Amniotic stem cell (primary cell): ENCODE results near the gene TM7SF2.

Experiments used
- DNase-seq: peaks from one replicate; lab custom pipeline; 2025; lab: John Stamatoyannopoulos, UW

Gene TM7SF2

DNA sequence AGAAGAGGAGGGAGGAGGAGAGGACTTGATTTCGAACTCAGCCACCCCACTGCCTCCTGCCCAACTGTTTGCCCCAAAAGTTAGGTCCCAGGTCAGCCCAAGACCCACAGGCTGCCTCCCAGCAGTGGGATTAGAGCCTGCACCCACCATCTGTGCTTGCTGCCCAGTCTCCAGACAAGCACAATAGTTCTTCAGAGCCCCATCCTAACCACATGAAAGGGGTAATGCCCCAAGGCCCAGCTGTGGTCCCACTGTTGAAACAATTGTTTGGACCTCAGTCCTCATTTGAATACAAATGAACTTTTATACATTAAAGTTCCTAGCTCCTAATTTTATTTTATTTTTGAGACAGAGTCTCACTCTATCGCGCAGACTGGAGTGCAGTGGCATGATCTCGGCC is 21.0 kb upstream of the TM7SF2 start:
- no peak for DNase-seq

DNA sequence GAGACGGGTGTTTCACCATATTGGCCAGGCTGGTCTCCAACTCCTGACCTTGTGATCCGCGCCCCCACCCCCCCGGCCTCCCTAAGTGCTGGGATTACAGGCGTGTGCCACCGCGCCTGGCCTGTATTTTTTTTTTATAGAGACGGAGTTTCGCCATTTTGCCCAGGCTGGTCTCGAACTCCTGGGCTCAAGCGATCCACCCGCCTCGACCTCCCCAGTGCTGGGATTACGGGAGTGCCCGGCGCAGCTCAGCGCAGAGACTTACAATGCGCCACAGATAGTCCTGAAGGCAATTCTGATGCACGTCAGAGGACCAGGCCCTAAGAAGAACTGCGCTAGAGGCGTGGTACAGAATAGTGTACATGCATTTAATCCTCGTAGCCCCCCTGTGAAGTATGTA is 16.2 kb upstream of the TM7SF2 start:
- no peak for DNase-seq

- DNase-seq: peak; percentile 77
Observed at GRCh38 chr11:65095974-65096806, 15.5 kb upstream of the TM7SF2 start, which contains the start of gene VPS51. TSS of gene VPS51 (plus strand) at chr11:65096214. CDS start at chr11:65096251, 37 bp downstream.

GRCh38 chr11:65096926-65097325 is 14.7 kb upstream of the TM7SF2 start:
- no peak for DNase-seq

DNA sequence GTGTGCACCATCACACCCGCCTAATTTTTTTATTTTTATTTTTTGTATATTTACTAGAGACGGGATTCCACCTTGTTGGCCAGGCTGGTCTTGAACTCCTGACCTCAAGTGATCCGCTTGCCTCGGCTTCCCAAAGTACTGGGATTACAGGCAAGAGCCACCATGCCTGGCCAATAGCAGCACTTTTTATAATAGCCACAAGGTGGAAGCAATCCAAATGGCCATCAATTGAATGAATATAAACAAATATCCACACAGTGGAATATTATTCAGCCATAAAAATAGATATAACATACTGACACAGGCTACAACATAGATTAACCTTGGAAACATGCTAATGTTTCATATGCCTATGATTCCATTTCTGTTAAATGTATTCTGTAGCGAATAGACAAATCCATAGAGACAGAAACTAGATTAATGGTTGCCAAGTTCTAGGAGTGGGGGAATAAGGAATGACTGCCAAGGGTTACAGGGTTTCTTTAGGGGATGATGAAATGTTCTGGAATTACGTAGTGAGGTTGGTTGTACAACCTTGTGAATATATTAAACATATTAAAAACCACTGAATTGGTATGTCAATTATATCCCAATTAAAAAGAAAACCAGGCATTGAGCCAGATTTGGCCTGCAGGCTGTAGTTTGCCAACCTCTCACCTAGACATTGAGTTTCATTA is 10.9 kb upstream of the TM7SF2 start:
- no peak for DNase-seq

- DNase-seq: no peak
Observed at GRCh38 chr11:65102142-65103095, 9.3 kb upstream of the TM7SF2 start.

GRCh38 chr11:65103476-65103875 is 8.2 kb upstream of the TM7SF2 start:
- no peak for DNase-seq

DNA sequence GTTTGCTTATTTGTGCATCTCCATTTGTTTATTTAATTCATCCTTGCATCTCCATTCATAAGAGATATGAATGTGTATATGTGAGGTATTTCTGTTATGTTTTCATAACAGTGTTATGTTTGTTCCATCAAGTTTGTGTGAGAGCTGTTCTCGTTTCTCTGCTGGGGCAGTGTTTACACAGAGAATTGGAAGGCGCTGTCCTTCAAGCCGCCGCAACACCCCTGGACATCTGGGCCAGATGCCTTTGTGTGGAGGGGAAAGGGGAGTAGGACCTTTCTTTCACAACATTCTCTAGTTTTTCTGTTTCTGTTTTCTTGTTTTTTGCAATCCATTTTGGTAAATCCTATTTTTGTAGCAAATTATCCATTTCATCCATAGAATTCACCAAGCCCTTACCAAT is 7.0 kb upstream of the TM7SF2 start:
- no peak for DNase-seq

DNA sequence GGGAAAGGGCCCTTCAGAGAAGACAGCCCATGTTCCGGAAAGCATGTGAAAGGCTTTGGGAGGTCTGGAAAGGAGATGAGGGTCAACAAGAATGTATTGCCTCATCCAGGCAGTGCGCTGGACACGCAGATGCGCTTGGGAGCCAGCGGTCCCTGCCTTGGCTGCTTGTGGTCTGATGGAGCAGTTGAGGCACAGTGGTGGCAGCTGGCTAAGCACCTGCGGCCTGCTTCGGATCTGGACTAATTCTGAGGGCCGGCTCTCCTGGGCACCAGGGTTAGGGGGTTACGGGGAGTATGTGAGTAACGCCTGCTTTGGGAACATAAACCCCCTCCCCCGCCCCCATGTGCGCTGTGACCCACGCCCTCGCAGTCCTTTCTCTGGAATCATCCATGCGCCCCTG is 4.6 kb upstream of the TM7SF2 start:
- no peak for DNase-seq

DNA sequence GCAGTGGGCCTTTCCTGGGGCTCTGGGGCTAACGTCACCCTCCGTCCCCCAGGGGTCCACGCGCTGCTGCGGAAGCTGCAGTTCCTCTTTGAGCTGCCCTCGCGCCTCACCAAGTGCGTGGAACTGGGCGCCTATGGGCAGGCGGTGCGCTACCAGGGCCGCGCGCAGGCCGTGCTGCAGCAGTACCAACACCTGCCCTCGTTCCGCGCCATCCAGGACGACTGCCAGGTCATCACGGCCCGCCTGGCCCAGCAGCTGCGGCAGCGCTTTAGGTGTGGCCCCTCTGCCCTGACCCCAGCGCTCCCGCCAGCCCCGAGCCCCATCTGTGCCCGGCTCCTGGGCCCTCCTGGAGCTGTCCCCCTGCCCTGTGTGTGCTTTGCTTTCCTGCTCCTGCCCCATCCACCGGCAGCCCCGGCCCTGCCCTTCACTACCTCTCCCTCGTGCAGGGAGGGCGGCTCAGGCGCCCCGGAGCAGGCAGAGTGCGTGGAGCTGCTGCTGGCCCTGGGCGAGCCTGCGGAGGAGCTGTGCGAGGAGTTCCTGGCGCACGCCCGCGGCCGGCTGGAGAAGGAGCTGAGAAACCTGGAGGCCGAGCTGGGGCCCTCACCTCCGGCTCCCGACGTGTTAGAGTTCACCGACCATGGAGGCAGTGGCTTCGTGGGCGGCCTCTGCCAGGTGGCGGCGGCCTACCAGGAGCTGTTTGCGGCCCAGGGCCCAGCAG is 3.8 kb upstream of the TM7SF2 start:
- DNase-seq: no peak

DNA sequence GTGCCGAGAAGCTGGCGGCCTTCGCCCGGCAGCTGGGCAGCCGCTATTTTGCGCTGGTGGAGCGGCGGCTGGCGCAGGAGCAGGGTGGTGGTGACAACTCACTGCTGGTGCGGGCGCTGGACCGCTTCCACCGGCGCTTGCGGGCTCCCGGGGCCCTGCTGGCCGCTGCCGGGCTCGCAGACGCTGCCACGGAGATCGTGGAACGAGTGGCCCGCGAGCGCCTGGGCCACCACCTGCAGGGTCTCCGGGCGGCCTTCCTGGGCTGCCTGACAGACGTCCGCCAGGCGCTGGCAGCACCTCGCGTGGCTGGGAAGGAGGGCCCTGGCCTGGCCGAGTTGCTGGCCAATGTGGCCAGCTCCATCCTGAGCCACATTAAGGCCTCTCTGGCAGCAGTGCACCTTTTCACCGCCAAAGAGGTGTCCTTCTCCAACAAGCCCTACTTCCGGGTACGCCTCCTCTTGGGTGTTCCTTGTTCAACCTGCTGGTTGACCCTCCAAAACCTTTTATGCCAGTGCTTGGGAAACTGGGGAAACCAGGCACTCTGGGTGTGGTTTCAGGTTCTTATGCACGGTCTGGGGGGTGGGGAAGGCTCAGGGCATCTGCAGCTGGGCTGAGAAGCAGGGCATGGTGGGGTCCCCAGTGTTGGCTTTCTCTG is 3.1 kb upstream of the TM7SF2 start:
- DNase-seq: no peak

DNA sequence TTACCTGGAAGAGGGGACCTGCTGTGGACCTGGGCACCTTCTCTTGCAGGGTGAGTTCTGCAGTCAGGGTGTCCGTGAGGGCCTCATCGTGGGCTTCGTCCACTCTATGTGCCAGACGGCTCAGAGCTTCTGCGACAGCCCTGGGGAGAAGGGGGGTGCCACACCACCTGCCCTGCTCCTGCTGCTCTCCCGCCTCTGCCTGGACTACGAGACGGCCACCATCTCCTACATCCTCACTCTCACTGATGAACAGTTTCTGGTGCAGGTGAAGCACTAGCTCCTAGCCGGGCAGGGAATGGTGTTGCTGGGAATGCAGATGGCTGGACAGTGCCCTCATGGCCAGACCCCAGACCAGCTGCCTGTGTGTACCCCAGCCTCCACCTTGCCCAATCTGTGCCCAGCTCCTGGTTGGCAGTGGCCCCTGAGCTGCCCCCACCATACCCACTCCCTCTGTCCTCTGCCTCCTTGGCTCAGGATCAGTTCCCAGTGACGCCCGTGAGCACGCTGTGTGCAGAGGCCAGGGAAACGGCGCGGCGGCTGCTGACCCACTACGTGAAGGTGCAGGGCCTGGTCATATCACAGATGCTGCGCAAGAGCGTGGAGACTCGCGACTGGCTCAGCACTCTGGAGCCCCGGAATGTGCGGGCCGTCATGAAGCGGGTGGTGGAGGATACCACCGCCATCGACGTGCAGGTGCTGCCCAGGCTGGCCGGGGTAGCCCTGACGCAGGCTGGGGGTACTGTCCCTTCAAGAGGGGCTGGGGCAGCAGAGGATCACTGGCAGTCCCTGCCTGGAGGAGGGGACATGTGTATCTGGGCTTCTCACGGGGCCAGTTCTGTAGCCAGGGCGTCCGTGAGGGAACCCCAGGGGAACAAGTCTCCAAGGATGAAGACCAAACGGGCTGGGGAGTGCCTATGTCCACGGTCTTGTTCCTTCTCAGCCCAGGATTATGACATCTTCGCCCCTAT is 2.2 kb upstream of the TM7SF2 start:
- no peak for DNase-seq

GRCh38 chr11:65110354-65110861 is 1.3 kb upstream of the TM7SF2 start:
- DNase-seq: peak; percentile 55

DNA sequence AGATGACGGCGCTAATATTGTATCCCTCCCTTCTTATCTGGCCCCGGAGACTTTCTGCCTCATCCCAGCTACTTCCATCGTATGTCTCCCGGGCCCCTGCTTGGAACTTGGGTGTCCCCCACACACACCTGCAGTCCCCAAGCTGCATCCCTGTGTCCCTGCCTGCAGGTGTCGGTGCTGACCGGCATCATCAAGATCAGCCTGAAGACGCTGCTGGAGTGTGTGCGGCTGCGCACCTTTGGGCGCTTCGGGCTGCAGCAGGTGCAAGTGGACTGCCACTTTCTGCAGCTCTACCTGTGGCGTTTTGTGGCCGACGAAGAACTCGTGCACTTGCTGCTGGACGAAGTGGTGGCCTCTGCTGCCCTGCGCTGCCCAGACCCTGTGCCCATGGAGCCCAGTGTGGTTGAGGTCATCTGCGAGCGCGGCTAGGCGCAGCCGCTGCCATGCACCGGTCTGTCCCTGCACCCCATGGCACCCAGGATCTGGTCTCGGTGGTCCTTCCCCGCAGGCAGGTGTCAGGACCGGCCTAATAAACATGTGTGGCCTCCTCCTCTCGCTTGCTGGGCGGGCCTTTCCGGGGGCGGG is 421 bp upstream of the TM7SF2 start:
- no peak for DNase-seq

DNA sequence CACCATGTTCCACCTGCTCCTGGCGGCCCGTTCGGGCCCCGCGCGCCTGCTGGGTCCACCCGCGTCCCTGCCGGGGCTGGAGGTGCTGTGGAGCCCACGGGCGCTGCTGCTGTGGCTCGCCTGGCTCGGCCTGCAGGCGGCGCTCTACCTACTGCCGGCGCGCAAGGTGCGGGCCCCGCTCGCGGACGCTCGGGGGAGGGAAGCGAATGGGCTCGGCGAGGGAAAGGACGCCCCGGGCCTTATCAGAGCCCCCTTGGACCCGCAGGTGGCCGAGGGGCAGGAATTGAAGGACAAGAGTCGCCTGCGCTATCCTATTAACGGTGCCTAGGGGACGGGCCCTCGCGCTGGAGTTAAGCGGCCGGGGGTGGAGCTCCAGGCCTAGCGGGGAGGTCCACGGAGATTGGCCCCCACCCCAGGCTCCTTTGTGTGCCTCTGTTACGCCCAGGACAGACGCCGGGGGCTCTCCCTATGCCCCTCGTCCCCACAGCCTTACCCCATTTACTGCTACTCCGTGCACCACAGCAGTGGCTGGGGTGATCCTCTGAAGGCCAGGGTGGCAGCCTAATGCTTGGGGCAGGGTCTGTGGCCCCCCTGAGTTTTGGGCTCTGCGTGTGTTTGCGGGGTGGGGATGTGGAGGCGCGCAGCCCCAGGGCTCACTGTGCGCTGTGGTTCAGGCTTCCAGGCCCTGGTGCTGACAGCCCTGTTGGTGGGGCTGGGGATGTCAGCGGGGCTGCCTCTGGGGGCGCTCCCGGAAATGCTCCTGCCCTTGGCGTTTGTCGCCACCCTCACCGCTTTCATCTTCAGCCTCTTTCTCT is 1.1 kb downstream of the TM7SF2 start:
- no peak for DNase-seq

DNA sequence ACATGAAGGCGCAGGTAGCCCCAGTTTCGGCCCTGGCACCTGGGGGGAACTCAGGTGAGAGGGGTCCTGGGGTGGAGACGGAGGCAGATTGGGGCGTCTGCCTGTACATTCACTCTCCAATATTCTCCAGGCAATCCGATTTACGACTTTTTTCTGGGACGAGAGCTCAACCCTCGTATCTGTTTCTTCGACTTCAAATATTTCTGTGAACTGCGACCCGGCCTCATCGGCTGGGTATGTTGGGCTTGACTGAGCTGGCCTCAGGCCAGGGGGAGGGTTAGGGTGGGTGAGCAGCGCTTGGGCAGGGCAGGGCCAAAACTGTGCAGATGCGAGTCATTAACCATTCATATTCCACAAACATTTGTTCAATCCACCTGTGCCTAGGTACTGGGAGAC is 1.7 kb downstream of the TM7SF2 start:
- DNase-seq: no peak

DNA sequence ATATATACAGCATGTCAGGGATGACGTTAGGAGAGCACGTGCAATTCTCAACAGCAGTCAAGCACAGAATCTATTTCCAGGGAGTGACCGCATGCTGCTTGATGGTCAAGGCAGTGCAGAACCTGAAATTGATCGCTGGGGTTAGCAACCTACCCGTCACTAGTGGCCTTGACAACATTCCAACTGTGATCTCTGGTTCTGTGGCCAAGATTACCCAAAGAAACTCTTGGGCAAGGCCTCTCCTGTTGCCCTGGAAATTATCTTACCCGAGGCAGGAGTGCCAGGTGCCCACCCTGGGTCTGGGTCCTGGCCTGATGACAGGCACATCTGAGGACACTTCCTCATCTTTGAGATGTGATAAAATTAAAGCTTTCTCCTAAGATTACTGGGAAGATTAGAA is 2.2 kb downstream of the TM7SF2 start:
- DNase-seq: no peak

DNA sequence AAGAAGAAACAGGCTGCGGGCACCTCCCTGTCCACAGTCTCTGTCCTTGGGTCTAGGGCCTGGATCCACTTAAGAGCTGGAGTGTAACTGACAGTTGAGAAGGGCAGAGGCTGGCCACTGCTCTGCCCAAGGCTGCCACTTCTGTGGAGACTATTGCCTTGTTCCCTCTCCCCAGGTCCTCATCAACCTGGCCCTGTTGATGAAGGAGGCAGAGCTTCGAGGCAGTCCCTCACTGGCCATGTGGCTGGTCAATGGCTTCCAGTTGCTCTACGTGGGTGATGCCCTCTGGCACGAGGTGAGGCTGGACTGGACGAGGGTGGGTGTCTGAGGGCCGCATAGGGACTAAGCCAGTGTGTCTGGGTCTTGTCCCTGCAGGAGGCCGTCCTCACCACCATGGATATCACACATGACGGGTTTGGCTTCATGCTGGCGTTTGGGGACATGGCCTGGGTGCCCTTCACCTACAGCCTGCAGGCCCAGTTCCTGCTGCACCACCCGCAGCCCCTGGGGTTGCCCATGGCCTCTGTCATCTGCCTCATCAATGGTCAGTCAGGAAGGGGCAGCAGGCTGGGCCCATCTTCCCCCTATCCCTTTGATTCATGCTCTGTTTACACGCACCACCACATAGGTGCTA is 3.0 kb downstream of the TM7SF2 start:
- no peak for DNase-seq
